ENCODE results near the gene MED8. TPM values are rescaled to one million over a fixed set of nuclear protein-coding genes. Genes with fewer than 3 reads are reported as not detected.
A peak's percentile ranks its signal among the peaks of the same experiment; 100 is the strongest.

The MED8 gene
- total and polyA plus RNA-seq, 2 of the 13 experiments (the other 11 are each of a cell fraction or from before 2014, with no cell fraction given): 16.9 to 77.4 TPM

DNA sequence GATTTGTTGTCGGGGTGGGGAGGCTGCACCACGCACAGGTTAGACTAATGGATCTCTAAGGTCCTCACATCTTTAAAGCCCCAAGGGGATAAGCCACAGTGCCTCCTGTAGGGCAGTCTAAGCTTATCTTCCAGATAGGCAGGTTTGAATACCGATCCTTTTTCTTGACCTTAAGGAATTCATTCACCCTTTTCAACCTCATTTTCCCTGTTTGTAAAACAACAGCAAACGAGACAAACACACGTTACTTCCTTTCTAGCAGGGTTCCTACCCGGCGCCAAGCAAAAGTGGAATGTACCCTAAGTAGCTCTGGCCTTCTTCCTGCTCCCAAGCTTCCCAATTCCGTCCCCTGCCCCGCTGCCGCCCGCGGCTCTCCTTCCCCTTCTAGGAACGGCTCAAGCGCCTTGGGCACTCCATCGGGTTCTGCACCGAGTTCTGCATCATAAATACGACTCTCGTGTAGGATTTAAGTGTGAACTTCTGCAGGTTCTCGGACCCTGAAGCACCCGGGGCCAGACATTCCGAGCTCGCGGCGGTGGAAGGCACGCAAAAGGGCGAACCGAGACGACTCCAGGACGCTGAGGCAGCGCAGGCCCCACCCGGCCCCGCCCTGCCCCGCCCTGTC lies 31.4 kb downstream of the MED8 start (continued):
- TF ChIP-seq DBP (CRISPR knock-in tag; IDR thresholded peaks at IDR 0.05; ENCODE audit: not compliant biosample characterization) (no peak), ZNF331 (CRISPR knock-in tag; IDR thresholded peaks at IDR 0.05) (no peak), KAT8 (CRISPR knock-in tag; IDR thresholded peaks at IDR 0.05) (peak; percentile 25), STAG1 (CRISPR knock-in tag; IDR thresholded peaks at IDR 0.05) (peak; percentile 53), NCOR1 (IDR thresholded peaks at IDR 0.05; ENCODE audit: borderline replicate concordance, low read length) (no peak), MED1 (CRISPR knock-in tag; IDR thresholded peaks at IDR 0.05) (no peak), POGK (CRISPR knock-in tag; conservative IDR thresholded peaks at IDR 0.05) (no peak), SOX6 (IDR thresholded peaks at IDR 0.05) (no peak), SOX6 (CRISPR knock-in tag; IDR thresholded peaks at IDR 0.05) (no peak), PCBP2 (optimal IDR thresholded peaks at IDR 0.05; ENCODE audit: low read depth, low read length, poor library complexity, severe bottlenecking) (no peak), SNRNP70 (IDR thresholded peaks at IDR 0.05; ENCODE audit: low read depth, low read length) (no peak), ETS1 (CRISPR knock-in tag; IDR thresholded peaks at IDR 0.05) (0 out of 2 replicates have a peak, but pooled peaks have one; percentile 15), HNRNPUL1 (IDR thresholded peaks at IDR 0.05; ENCODE audit: low read depth, low read length) (no peak), ZNF883 (CRISPR knock-in tag; IDR thresholded peaks at IDR 0.05; ENCODE audit: not compliant biosample characterization) (no peak)
- TF ChIP-seq, protein P1, sequence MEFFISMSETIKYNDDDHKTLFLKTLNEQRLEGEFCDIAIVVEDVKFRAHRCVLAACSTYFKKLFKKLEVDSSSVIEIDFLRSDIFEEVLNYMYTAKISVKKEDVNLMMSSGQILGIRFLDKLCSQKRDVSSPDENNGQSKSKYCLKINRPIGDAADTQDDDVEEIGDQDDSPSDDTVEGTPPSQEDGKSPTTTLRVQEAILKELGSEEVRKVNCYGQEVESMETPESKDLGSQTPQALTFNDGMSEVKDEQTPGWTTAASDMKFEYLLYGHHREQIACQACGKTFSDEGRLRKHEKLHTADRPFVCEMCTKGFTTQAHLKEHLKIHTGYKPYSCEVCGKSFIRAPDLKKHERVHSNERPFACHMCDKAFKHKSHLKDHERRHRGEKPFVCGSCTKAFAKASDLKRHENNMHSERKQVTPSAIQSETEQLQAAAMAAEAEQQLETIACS (CRISPR knock-in tag; IDR thresholded peaks at IDR 0.05): no peak
- TF ChIP-seq, protein P2, sequence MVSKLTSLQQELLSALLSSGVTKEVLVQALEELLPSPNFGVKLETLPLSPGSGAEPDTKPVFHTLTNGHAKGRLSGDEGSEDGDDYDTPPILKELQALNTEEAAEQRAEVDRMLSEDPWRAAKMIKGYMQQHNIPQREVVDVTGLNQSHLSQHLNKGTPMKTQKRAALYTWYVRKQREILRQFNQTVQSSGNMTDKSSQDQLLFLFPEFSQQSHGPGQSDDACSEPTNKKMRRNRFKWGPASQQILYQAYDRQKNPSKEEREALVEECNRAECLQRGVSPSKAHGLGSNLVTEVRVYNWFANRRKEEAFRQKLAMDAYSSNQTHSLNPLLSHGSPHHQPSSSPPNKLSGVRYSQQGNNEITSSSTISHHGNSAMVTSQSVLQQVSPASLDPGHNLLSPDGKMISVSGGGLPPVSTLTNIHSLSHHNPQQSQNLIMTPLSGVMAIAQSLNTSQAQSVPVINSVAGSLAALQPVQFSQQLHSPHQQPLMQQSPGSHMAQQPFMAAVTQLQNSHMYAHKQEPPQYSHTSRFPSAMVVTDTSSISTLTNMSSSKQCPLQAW (CRISPR knock-in tag; IDR thresholded peaks at IDR 0.05): 0 out of 2 replicates have a peak, but pooled peaks have one; percentile 5
- TF ChIP-seq, protein P3, sequence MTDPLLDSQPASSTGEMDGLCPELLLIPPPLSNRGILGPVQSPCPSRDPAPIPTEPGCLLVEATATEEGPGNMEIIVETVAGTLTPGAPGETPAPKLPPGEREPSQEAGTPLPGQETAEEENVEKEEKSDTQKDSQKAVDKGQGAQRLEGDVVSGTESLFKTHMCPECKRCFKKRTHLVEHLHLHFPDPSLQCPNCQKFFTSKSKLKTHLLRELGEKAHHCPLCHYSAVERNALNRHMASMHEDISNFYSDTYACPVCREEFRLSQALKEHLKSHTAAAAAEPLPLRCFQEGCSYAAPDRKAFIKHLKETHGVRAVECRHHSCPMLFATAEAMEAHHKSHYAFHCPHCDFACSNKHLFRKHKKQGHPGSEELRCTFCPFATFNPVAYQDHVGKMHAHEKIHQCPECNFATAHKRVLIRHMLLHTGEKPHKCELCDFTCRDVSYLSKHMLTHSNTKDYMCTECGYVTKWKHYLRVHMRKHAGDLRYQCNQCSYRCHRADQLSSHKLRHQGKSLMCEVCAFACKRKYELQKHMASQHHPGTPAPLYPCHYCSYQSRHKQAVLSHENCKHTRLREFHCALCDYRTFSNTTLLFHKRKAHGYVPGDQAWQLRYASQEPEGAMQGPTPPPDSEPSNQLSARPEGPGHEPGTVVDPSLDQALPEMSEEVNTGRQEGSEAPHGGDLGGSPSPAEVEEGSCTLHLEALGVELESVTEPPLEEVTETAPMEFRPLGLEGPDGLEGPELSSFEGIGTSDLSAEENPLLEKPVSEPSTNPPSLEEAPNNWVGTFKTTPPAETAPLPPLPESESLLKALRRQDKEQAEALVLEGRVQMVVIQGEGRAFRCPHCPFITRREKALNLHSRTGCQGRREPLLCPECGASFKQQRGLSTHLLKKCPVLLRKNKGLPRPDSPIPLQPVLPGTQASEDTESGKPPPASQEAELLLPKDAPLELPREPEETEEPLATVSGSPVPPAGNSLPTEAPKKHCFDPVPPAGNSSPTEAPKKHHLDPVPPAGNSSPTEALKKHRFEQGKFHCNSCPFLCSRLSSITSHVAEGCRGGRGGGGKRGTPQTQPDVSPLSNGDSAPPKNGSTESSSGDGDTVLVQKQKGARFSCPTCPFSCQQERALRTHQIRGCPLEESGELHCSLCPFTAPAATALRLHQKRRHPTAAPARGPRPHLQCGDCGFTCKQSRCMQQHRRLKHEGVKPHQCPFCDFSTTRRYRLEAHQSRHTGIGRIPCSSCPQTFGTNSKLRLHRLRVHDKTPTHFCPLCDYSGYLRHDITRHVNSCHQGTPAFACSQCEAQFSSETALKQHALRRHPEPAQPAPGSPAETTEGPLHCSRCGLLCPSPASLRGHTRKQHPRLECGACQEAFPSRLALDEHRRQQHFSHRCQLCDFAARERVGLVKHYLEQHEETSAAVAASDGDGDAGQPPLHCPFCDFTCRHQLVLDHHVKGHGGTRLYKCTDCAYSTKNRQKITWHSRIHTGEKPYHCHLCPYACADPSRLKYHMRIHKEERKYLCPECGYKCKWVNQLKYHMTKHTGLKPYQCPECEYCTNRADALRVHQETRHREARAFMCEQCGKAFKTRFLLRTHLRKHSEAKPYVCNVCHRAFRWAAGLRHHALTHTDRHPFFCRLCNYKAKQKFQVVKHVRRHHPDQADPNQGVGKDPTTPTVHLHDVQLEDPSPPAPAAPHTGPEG (CRISPR knock-in tag; IDR thresholded peaks at IDR 0.05): no peak

Measured in HepG2 (cell line).